ENCODE data around the gene CPED1. TPM values are rescaled to one million over a fixed set of nuclear protein-coding genes. Genes with fewer than 3 reads are reported as not detected.

The CPED1 gene
- total and polyA plus RNA-seq, 2 donors (not counting 1 experiment from before 2014, with no cell fraction given), result 70.2 to 196 TPM

GRCh38 chr7:121186746-121187145 is 198.2 kb downstream of the CPED1 start:
- no peaks in the 10 kb centered on the region for H3K79me2 ChIP-seq (ENCODE audit: control insufficient read depth, insufficient read depth, low read length)
- no peak for DNase-seq (ENCODE audit: low read depth in 2 of 2)
- H3K4me3 ChIP-seq (replicated peaks in 1 of 4; ENCODE audit: control extremely low read depth in 1 of 4, insufficient read depth in 1 of 4, low read depth in 3 of 4, low read length in 4 of 4), result no peak overlapping the region
- H2AFZ ChIP-seq (ENCODE audit: low read length), result no peak overlapping the region
- H3K9ac ChIP-seq (ENCODE audit: insufficient read depth, low read length), result no peak overlapping the region
- peaks cover 4% of the 10 kb centered on the region for H3K4me1 ChIP-seq (ENCODE audit: control insufficient read depth, extremely low read depth, insufficient read depth, low read length)
- no peak for TF ChIP-seq EZH2 (IDR thresholded peaks at IDR 0.05; ENCODE audit: low read length, missing control alignments)
- TF ChIP-seq, protein P1, sequence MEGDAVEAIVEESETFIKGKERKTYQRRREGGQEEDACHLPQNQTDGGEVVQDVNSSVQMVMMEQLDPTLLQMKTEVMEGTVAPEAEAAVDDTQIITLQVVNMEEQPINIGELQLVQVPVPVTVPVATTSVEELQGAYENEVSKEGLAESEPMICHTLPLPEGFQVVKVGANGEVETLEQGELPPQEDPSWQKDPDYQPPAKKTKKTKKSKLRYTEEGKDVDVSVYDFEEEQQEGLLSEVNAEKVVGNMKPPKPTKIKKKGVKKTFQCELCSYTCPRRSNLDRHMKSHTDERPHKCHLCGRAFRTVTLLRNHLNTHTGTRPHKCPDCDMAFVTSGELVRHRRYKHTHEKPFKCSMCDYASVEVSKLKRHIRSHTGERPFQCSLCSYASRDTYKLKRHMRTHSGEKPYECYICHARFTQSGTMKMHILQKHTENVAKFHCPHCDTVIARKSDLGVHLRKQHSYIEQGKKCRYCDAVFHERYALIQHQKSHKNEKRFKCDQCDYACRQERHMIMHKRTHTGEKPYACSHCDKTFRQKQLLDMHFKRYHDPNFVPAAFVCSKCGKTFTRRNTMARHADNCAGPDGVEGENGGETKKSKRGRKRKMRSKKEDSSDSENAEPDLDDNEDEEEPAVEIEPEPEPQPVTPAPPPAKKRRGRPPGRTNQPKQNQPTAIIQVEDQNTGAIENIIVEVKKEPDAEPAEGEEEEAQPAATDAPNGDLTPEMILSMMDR (conservative IDR thresholded peaks at IDR 0.05 in 1 of 2, IDR thresholded peaks at IDR 0.05 in 1 of 2; ENCODE audit: low read depth in 1 of 2, low read length in 2 of 2), result no peak
- no peak overlapping the region for H3K4me2 ChIP-seq (ENCODE audit: extremely low read depth, insufficient read depth, low read length)
- H3K27me3 ChIP-seq (ENCODE audit: control insufficient read depth, insufficient read depth, low read length), result no peaks in the 10 kb centered on the region
- no peak overlapping the region for H3K27ac ChIP-seq (ENCODE audit: insufficient read depth, low read length)
- H3K9me3 ChIP-seq (ENCODE audit: control insufficient read depth, insufficient read depth, low read depth, low read length), result no peaks in the 10 kb centered on the region
- H4K20me1 ChIP-seq (ENCODE audit: control insufficient read depth, extremely low read depth, insufficient read depth, low read length), result no peaks in the 10 kb centered on the region
- H3K36me3 ChIP-seq (ENCODE audit: control insufficient read depth, insufficient read depth, low read length), result no peaks in the 10 kb centered on the region

DNA sequence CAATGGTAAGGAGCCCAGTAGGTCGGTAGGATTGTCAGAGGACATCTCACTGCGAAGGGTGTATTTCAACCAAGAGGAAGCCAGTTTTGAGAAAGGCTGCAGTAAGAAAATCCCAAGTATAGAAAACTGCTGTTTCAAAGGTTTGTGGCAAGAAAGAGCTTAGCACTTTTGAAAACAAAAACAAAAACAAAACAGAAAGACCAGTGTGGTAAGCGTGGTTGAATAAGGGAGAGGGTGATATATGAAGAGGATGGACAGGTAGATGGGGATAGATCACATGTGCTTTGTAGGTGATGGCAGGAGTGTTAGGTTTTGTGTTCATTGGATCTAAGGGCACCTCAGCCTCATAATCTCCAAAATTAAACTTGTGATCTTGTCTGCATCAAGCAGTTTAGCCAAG is 198.7 kb downstream of the CPED1 start:
- Histone ChIP-seq H3K27ac (ENCODE audit: insufficient read depth, low read length) (no peak overlapping the region), H3K4me3 (replicated peaks in 1 of 4; ENCODE audit: control extremely low read depth in 1 of 4, insufficient read depth in 1 of 4, low read depth in 3 of 4, low read length in 4 of 4) (no peak overlapping the region), H3K9me3 (ENCODE audit: control insufficient read depth, insufficient read depth, low read depth, low read length) (no peaks in the 10 kb centered on the region), H4K20me1 (ENCODE audit: control insufficient read depth, extremely low read depth, insufficient read depth, low read length) (no peaks in the 10 kb centered on the region), H3K36me3 (ENCODE audit: control insufficient read depth, insufficient read depth, low read length) (no peaks in the 10 kb centered on the region), H2AFZ (ENCODE audit: low read length) (no peak overlapping the region), H3K4me2 (ENCODE audit: extremely low read depth, insufficient read depth, low read length) (no peak overlapping the region), H3K27me3 (ENCODE audit: control insufficient read depth, insufficient read depth, low read length) (no peaks in the 10 kb centered on the region), H3K9ac (ENCODE audit: insufficient read depth, low read length) (no peak overlapping the region), H3K79me2 (ENCODE audit: control insufficient read depth, insufficient read depth, low read length) (no peaks in the 10 kb centered on the region), H3K4me1 (ENCODE audit: control insufficient read depth, extremely low read depth, insufficient read depth, low read length) (peaks cover 4% of the 10 kb centered on the region)
- no peak for TF ChIP-seq EZH2 (IDR thresholded peaks at IDR 0.05; ENCODE audit: low read length, missing control alignments)
- TF ChIP-seq, protein P1 (conservative IDR thresholded peaks at IDR 0.05 in 1 of 2, IDR thresholded peaks at IDR 0.05 in 1 of 2; ENCODE audit: low read depth in 1 of 2, low read length in 2 of 2), result no peak
- DNase-seq (ENCODE audit: low read depth in 2 of 2), result no peak

GRCh38 chr7:121187676-121188075 is 199.2 kb downstream of the CPED1 start:
- DNase-seq (ENCODE audit: low read depth in 2 of 2), result peak in 1 of 2 donors; percentile 74
- TF ChIP-seq, protein P1 (conservative IDR thresholded peaks at IDR 0.05 in 1 of 2, IDR thresholded peaks at IDR 0.05 in 1 of 2; ENCODE audit: low read depth in 1 of 2, low read length in 2 of 2), result no peak
- TF ChIP-seq EZH2 (IDR thresholded peaks at IDR 0.05; ENCODE audit: low read length, missing control alignments), result no peak

More at GRCh38 chr7:121187676-121188075, 199.2 kb downstream of the CPED1 start:
- no peak overlapping the region for H2AFZ ChIP-seq (ENCODE audit: low read length)
- no peak overlapping the region for H3K27ac ChIP-seq (ENCODE audit: insufficient read depth, low read length)
- H3K4me2 ChIP-seq (ENCODE audit: extremely low read depth, insufficient read depth, low read length), result no peak overlapping the region
- no peaks in the 10 kb centered on the region for H4K20me1 ChIP-seq (ENCODE audit: control insufficient read depth, extremely low read depth, insufficient read depth, low read length)
- H3K36me3 ChIP-seq (ENCODE audit: control insufficient read depth, insufficient read depth, low read length), result no peaks in the 10 kb centered on the region
- H3K4me1 ChIP-seq (ENCODE audit: control insufficient read depth, extremely low read depth, insufficient read depth, low read length), result peaks cover under 1% of the 10 kb centered on the region
- no peaks in the 10 kb centered on the region for H3K79me2 ChIP-seq (ENCODE audit: control insufficient read depth, insufficient read depth, low read length)
- no peak overlapping the region for H3K9ac ChIP-seq (ENCODE audit: insufficient read depth, low read length)
- no peak overlapping the region for H3K4me3 ChIP-seq (replicated peaks in 1 of 4; ENCODE audit: control extremely low read depth in 1 of 4, insufficient read depth in 1 of 4, low read depth in 3 of 4, low read length in 4 of 4)
- no peaks in the 10 kb centered on the region for H3K9me3 ChIP-seq (ENCODE audit: control insufficient read depth, insufficient read depth, low read depth, low read length)
- no peaks in the 10 kb centered on the region for H3K27me3 ChIP-seq (ENCODE audit: control insufficient read depth, insufficient read depth, low read length)

Measured in fibroblast of lung (primary cell).